Hepatocyte (in vitro differentiated cells): ENCODE data around the gene ATG14.

Source experiments
- CTCF ChIP-seq: fragments of 200-600 bp; sonication (generic); IDR thresholded peaks from 2 replicates; pipeline ENCODE4 v1.5.1; 2016; ENCODE audit warnings: antibody characterized with exemption, mild to moderate bottlenecking; ENCODE audit not compliant: poor library complexity
- EZH2 ChIP-seq: fragments of 200-600 bp; sonication (generic); IDR thresholded peaks from 2 replicates; pipeline ENCODE4 v1.6.1; 2016; ENCODE audit warnings: antibody characterized with exemption, mild to moderate bottlenecking, borderline replicate concordance
- EZH2phosphoT487 ChIP-seq: fragments of 200-600 bp; sonication (generic); IDR thresholded peaks from one replicate; pipeline ENCODE4 v1.6.1; 2018; ENCODE audit warnings: antibody characterized with exemption, mild to moderate bottlenecking, low read depth, moderate library complexity; ENCODE audit not compliant: unreplicated experiment, severe bottlenecking

- TF ChIP-seq CTCF (no peak), EZH2 (no peak), EZH2phosphoT487 (no peak)
These were observed 64.6 kb downstream of the ATG14 start for GRCh38 chr14:55347040-55347439.
